Activated CD8-positive, alpha-beta T cell treated with anti-CD3 and anti-CD28 coated beads for 36 hours (primary cell): ENCODE data around the gene RBM5. TPM values are rescaled to one million over a fixed set of nuclear protein-coding genes. Genes with fewer than 3 reads are reported as not detected.

Experiments used
- ATAC-seq: fragments of 200-7000 bp; cut with Tn5 transposase; one replicate; pipeline ENCODE4 v1.10.0; 2021; ENCODE audit warnings: mild to moderate bottlenecking, moderate library complexity
- CTCF ChIA-PET: fragments of 350-600 bp; sonication (Branson Sonifier 250); formaldehyde crosslinking; loops from one replicate; lab custom pipeline; 2021; ENCODE audit warnings: antibody characterized with exemption; lab: Charles Lee
- POLR2A ChIA-PET: fragments of 350-600 bp; sonication (Branson Sonifier 250); formaldehyde crosslinking; loops from one replicate; lab custom pipeline; 2021; ENCODE audit warnings: antibody characterized with exemption; lab: Charles Lee
- DNase-seq: peaks from one replicate; pipeline ENCODE4 v3.0.0-alpha.2; 2020
- H3K27ac Mint-ChIP-seq: one replicate; pipeline ENCODE4 v1.8.0; 2021; ENCODE audit warnings: mild to moderate bottlenecking, mixed read lengths
- H3K27me3 Mint-ChIP-seq: one replicate; pipeline ENCODE4 v1.8.0; 2021; ENCODE audit warnings: mixed read lengths
- H3K36me3 Mint-ChIP-seq: one replicate; pipeline ENCODE4 v1.8.0; 2021; ENCODE audit warnings: low read depth, mixed read lengths
- H3K4me1 Mint-ChIP-seq: one replicate; pipeline ENCODE4 v1.8.0; 2021; ENCODE audit warnings: low read depth, mixed read lengths
- H3K4me3 Mint-ChIP-seq: one replicate; pipeline ENCODE4 v1.8.0; 2021; ENCODE audit warnings: mild to moderate bottlenecking, moderate library complexity, mixed read lengths
- H3K9me3 Mint-ChIP-seq: one replicate; pipeline ENCODE4 v1.8.0; 2021; ENCODE audit warnings: mixed read lengths
- intact Hi-C: fragments of 100-400 bp; cut with micrococcal nuclease; formaldehyde crosslinking; loops from one replicate; pipeline ENCODE4 v1.10.0; 2022
- total RNA-seq, 2 experiments: library from RNA; stranded (reverse); gene quantifications; one replicate each; pipeline ENCODE4 v1.2.3, GENCODE V29; 2021
- TF ChIP-seq, protein P1 (sequence below): fragments of 200-600 bp; IDR thresholded peaks from one replicate; pipeline ENCODE4 v1.8.0; 2022; ENCODE audit warnings: antibody characterized with exemption, mild to moderate bottlenecking

The RBM5 gene
- total RNA-seq, 2 experiments from 2014 or later: 103 to 106 TPM

DNA sequence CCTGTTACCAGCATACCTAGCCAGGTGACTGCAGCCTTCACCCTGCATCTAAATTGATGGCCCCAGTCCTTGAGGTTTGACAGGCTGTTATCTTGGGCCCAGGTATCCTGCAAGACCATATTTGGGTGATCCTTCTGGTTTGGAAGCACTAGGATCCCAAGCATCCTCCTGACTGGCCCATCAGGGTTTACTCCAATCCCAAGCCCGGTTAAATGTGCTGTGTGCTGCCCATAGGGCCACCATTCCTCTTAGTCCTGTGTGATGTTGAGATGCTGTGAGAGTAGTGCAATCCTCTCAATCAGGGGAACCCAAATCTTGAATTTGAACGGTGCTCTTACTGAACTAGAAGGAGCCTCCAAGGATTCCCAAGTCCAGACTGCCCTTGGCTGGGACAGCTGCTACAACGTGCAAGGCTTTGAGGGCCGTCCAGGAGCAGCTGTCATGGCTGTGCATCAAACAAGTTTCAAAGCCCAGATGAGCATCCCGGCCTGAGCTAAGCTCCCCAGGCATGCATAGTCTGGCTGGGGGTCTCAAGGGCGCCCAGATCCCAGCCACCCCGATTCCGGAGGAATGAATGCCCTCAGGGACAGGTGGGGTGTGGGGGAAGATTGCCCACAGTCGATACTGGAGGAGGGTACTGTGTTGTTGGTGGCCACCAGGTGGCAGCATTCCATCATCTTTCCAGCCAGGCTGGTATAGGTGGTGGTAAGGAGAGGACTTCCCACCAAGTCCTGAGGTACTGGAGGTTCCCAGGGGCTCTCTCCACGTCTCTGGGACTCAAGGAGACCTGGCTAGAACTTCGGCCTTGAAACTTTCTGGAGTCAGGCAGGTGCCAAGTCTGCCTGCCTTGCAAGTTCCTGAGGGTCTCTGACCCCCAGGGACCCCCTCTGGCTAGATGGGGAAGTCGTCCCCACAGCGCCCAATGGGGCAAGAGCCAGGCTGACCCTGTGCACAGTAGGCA, 32.6 kb downstream of the RBM5 start:
- ChIA-PET CTCF (interaction anchor here (0.9 to 6.4 kb wide), 28 partner anchors 8 to 237 kb away, joined by 3 to 30 read pairs (median 5); partner anchors contain the start of genes GNAT1 and RBM5), POLR2A (interaction anchor here (0.8 to 1.8 kb wide), 9 partner anchors 12 to 106 kb away, joined by 3 to 5 read pairs (median 3); no protein-coding TSS in a partner anchor)
- intact Hi-C loops: loop anchor here (1.0 kb wide), 1 partner anchor 68 kb away; no protein-coding TSS in a partner anchor
- peak; percentile 84 for DNase-seq
- Mint-ChIP-seq H3K36me3 (peaks cover 22% of the 10 kb centered on the region), H3K4me1 (no peaks in the 10 kb centered on the region), H3K4me3 (no peak overlapping the region), H3K27me3 (no peaks in the 10 kb centered on the region), H3K9me3 (no peaks in the 10 kb centered on the region), H3K27ac (no peak overlapping the region)
- TF ChIP-seq, protein P1, sequence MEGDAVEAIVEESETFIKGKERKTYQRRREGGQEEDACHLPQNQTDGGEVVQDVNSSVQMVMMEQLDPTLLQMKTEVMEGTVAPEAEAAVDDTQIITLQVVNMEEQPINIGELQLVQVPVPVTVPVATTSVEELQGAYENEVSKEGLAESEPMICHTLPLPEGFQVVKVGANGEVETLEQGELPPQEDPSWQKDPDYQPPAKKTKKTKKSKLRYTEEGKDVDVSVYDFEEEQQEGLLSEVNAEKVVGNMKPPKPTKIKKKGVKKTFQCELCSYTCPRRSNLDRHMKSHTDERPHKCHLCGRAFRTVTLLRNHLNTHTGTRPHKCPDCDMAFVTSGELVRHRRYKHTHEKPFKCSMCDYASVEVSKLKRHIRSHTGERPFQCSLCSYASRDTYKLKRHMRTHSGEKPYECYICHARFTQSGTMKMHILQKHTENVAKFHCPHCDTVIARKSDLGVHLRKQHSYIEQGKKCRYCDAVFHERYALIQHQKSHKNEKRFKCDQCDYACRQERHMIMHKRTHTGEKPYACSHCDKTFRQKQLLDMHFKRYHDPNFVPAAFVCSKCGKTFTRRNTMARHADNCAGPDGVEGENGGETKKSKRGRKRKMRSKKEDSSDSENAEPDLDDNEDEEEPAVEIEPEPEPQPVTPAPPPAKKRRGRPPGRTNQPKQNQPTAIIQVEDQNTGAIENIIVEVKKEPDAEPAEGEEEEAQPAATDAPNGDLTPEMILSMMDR: peak; percentile 92
- ATAC-seq: peak; percentile 90

DNA sequence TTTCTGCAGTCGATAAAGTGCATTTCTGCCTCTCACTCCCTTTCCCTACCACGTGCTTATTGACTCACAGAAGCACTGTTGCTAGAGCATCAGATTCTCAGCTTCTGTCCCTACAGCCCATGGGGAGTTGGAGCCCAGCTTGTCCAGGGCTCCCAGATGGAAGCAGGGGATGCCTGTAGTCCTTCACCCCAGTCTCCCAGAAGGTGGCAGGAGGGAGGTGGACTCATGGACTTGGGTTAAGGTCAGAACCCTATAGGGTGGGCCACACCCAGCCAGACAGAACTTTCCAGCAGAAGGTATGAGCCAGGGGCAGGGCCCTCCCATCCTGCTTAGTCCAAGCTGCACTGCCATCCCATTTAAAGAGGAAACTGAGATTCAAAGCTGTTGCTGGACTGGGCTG, 33.4 kb downstream of the RBM5 start:
- TF ChIP-seq, protein P1: no peak
- Mint-ChIP-seq H3K4me3 (no peak overlapping the region), H3K27me3 (no peaks in the 10 kb centered on the region), H3K27ac (no peak overlapping the region), H3K4me1 (no peaks in the 10 kb centered on the region), H3K9me3 (no peaks in the 10 kb centered on the region), H3K36me3 (peaks cover 15% of the 10 kb centered on the region)
- DNase-seq (no peak), ATAC-seq (peak; percentile 10)
- ChIA-PET CTCF (interaction anchor here (0.7 to 6.4 kb wide), 15 partner anchors 8 to 125 kb away, joined by 3 to 30 read pairs (median 5); partner anchors contain the start of genes GNAT1 and RBM5), POLR2A (interaction anchor here (0.7 to 1.5 kb wide), 8 partner anchors 16 to 193 kb away, joined by 3 to 4 read pairs (median 3); no protein-coding TSS in a partner anchor)
- intact Hi-C loops: no loop called here

DNA sequence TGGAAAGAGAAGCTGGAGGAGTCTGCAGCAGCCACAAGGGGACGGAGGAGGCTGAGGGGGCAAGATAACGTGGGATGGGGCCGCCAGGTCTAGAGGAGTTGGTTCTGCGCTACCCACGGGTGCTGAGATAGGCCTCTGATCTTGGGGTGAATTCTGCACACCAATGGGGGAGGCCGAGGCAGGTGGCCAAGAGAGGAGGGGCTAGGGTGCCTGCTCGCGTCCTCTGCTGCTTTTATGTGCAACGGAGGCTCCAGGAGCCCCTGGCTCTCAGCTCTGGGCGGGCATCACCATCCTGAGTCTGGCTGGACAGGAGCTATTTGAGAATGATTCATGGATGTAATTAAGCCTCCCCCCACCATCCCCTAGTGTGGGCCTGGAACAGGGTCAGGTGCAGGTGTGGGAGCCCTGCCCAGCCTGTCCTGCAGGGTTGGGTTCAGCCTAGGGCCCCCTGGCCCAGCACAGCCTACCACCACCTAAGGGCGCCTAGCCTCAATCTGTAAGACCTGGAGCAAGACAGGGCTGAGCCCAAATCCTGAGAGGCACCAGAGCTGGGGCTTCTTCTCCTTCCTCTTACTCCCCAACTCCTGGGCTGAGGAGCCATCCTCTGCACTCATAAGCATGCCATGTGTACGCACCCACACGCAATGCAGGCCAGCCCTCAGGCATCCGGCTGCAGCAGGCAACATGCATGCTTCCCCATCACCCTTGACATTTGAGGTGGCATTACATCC, 34.1 kb downstream of the RBM5 start:
- no peak for DNase-seq
- POLR2A ChIA-PET: interaction anchor here (0.7 to 1.5 kb wide), 7 partner anchors 15 to 194 kb away, joined by 3 to 4 read pairs (median 3); no protein-coding TSS in a partner anchor
- H3K27me3 Mint-ChIP-seq: no peaks in the 10 kb centered on the region
- H3K9me3 Mint-ChIP-seq: no peaks in the 10 kb centered on the region
- no peak overlapping the region for H3K27ac Mint-ChIP-seq
- CTCF ChIA-PET: interaction anchor here (0.7 to 6.4 kb wide), 15 partner anchors 9 to 124 kb away, joined by 3 to 30 read pairs (median 5); partner anchors contain the start of genes GNAT1 and RBM5
- intact Hi-C loops: no loop called here
- H3K36me3 Mint-ChIP-seq: peaks cover 11% of the 10 kb centered on the region
- ATAC-seq: no peak
- no peaks in the 10 kb centered on the region for H3K4me1 Mint-ChIP-seq
- TF ChIP-seq, protein P1: no peak
- no peak overlapping the region for H3K4me3 Mint-ChIP-seq

DNA sequence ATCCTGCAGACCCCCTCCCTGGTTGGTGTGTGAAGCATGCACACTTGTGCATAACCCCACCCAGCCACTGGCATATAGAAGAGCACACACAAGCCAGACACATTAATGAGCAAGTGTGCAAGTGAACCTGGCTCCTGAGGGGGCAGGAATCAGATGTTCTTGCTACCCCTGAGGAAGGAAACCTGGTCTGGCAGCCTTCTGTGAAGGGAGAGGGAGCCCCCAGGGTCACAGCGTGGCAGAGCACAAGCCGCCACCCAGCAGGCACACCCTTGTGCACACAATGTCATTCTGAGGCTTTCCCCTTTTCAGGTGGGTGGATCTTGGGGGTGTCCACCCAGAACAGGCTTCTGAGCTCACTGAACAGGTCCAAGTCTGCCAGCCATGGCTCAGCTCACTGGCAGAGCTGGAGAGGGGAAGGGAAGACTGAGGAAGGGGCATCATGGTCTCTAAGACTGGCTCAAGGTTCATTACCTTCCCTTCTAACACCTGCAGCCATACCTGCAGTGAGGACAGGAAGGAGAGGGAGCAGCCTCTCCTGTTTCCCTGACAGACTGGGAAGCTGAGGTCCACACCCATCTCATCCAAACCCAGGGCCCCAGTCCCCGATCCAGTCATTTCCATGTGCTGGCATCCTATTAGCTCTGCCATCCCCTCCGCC, 34.8 kb downstream of the RBM5 start:
- H3K4me1 Mint-ChIP-seq: no peaks in the 10 kb centered on the region
- TF ChIP-seq, protein P1: no peak
- ChIA-PET CTCF (interaction anchor here (1.3 to 6.4 kb wide), 8 partner anchors 10 to 123 kb away, joined by 3 to 30 read pairs (median 5); partner anchors contain the start of gene GNAT1), POLR2A (interaction anchor here (0.7 to 1.3 kb wide), 4 partner anchors 15 to 124 kb away, joined by 3 to 4 read pairs (median 3); no protein-coding TSS in a partner anchor)
- peaks cover 5% of the 10 kb centered on the region for H3K36me3 Mint-ChIP-seq
- DNase-seq: no peak
- no peak overlapping the region for H3K27ac Mint-ChIP-seq
- ATAC-seq: no peak
- H3K9me3 Mint-ChIP-seq: no peaks in the 10 kb centered on the region
- no peak overlapping the region for H3K4me3 Mint-ChIP-seq
- no peaks in the 10 kb centered on the region for H3K27me3 Mint-ChIP-seq
- intact Hi-C loops: no loop called here
